Panc1 (cell line): ENCODE data around the gene WDR4.

ENCODE experiments used
- POLR2AphosphoS5 ChIP-seq: IDR thresholded peaks from 2 replicates; pipeline ENCODE4 v1.6.1; 2012; ENCODE audit warnings: mild to moderate bottlenecking, low read depth, low read length, moderate library complexity
- TF ChIP-seq, protein P1 (sequence below): fragments of 450-650 bp; IDR thresholded peaks from 2 replicates; pipeline ENCODE4 v1.5.1; 2017; ENCODE audit warnings: mild to moderate bottlenecking

DNA sequence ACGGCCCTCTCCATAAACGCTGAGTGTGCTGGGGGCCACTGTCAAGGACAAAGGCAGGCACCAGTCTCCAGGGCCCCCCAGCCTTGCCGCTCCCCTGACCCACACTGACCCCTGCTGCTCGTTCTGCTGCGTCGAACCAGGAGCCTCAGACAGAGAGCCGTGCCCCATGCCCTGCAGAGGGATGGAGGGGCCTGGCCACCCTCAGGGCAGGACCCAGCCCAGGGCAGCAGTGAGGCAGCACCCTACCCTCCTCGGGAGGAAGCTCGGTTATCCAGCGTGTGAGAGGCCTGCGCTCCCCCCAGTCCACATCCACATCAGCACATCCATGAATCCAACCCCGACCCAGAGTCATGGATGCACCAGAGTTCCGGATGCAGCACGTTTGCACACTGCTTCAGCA is 15.1 kb downstream of the WDR4 start:
- TF ChIP-seq, protein P1, sequence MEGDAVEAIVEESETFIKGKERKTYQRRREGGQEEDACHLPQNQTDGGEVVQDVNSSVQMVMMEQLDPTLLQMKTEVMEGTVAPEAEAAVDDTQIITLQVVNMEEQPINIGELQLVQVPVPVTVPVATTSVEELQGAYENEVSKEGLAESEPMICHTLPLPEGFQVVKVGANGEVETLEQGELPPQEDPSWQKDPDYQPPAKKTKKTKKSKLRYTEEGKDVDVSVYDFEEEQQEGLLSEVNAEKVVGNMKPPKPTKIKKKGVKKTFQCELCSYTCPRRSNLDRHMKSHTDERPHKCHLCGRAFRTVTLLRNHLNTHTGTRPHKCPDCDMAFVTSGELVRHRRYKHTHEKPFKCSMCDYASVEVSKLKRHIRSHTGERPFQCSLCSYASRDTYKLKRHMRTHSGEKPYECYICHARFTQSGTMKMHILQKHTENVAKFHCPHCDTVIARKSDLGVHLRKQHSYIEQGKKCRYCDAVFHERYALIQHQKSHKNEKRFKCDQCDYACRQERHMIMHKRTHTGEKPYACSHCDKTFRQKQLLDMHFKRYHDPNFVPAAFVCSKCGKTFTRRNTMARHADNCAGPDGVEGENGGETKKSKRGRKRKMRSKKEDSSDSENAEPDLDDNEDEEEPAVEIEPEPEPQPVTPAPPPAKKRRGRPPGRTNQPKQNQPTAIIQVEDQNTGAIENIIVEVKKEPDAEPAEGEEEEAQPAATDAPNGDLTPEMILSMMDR = no peak
- no peak for TF ChIP-seq POLR2AphosphoS5
